K562 (cell line): Measurements from ENCODE around the gene IGF2R. TPM values are rescaled to one million over a fixed set of nuclear protein-coding genes. Genes with fewer than 3 reads are reported as not detected.

Experiments
- ATAC-seq: fragments of 200-7000 bp; cut with Tn5 transposase; 3 replicates; pipeline ENCODE4 v1.9.1; 2020; ENCODE audit warnings: moderate library complexity
- BruUV-seq: library from RNA; stranded (reverse); fragments of 400-500 nt; replicated peaks from 2 replicates; lab custom pipeline; 2021; lab: Mats Ljungman, UMichigan
- CTCF ChIA-PET: fragments of 300-600 bp; formaldehyde crosslinking; extraction: SDS; loops from one replicate; lab custom pipeline; 2021; ENCODE audit warnings: low intra/inter-chr PET ratio; lab: Yijun Ruan, JAX
- POLR2A ChIA-PET: fragments of 300-600, 350-650 bp; sonication (Branson Sonifier 250); formaldehyde crosslinking; extraction: SDS; loops from one replicate; lab custom pipeline; 2021; ENCODE audit warnings: antibody characterized with exemption, inconsistent platforms; lab: Yijun Ruan, JAX
- DNase-seq, 4 experiments: peaks; one replicate each; pipeline versions ENCODE4 v3.0.0 to v3.0.0-alpha.2; 2011 to 2018; ENCODE audit warnings: low spot score in 3 of 4, mixed read lengths in 3 of 4; ENCODE audit errors: extremely low read depth in 1 of 4
- FAIRE-seq: peaks from 2 replicates; lab custom pipeline; 2011; peaks lifted over from hg19 to GRCh38; lab: Jason Lieb, UNC
- H2AFZ ChIP-seq: 2 replicates; pipeline ENCODE4 v1.6.0; 2011; ENCODE audit warnings: low read depth, low read length, control low read depth, inconsistent platforms
- H3K27ac ChIP-seq: fragments of 200-600 bp; 3 replicates; pipeline ENCODE4 v1.8.0; 2011; ENCODE audit warnings: low read depth, mild to moderate bottlenecking, control low read depth, inconsistent platforms, low read length, moderate library complexity, mixed read lengths; ENCODE audit errors: extremely low read depth
- H3K27me3 ChIP-seq, 2 experiments: fragments of 300-600 bp in 1 of 2; 2 replicates in 1 of 2; 3 replicates in 1 of 2; pipeline versions ENCODE4 v1.6.0 to v1.8.0; 2011; ENCODE audit warnings: inconsistent platforms in 2 of 2, low read length in 2 of 2, mild to moderate bottlenecking in 1 of 2, mixed read lengths in 1 of 2, moderate library complexity in 1 of 2; ENCODE audit not compliant: control insufficient read depth in 2 of 2, insufficient read depth in 2 of 2
- H3K36me3 ChIP-seq: fragments of 300-600 bp; 3 replicates; pipeline ENCODE4 v1.8.0; 2011; ENCODE audit warnings: mild to moderate bottlenecking, low read length, inconsistent platforms; ENCODE audit not compliant: control insufficient read depth, insufficient read depth
- H3K4me1 ChIP-seq, 2 experiments: fragments of 200-600 bp in 1 of 2; replicated peaks in 1 of 2; 2 replicates in 1 of 2; 3 replicates in 1 of 2; pipeline versions ENCODE4 v1.5.1 to v1.8.0; 2011; ENCODE audit warnings: inconsistent platforms in 2 of 2, low read length in 2 of 2, mild to moderate bottlenecking in 1 of 2, mixed read lengths in 1 of 2, moderate library complexity in 1 of 2; ENCODE audit not compliant: control insufficient read depth in 2 of 2, insufficient read depth in 2 of 2
- H3K4me2 ChIP-seq: 2 replicates; pipeline ENCODE4 v1.6.1; 2011; ENCODE audit warnings: low read length, control low read depth, inconsistent platforms, mixed read lengths; ENCODE audit not compliant: insufficient read depth
- H3K4me3 ChIP-seq: fragments of 200-600 bp; sonication (generic), shearing (Covaris generic); 2 replicates; pipeline ENCODE4 v1.5.1; 2016; ENCODE audit warnings: control low read depth, inconsistent platforms
- H3K79me2 ChIP-seq: fragments of 200-600 bp; 3 replicates; pipeline ENCODE4 v1.8.0; 2011; ENCODE audit warnings: low read length, inconsistent platforms; ENCODE audit not compliant: control insufficient read depth, insufficient read depth
- H3K9ac ChIP-seq, 2 experiments: 2 replicates each; pipeline versions ENCODE4 v1.6.0 to v1.6.1; 2011; ENCODE audit warnings: low read depth in 2 of 2, low read length in 2 of 2, control low read depth in 1 of 2, inconsistent platforms in 1 of 2, mild to moderate bottlenecking in 1 of 2, mixed read lengths in 1 of 2; ENCODE audit not compliant: insufficient read depth in 1 of 2
- H3K9me1 ChIP-seq: one replicate; pipeline ENCODE4 v1.6.0; 2011; ENCODE audit warnings: inconsistent platforms, mild to moderate bottlenecking, low read length, moderate library complexity; ENCODE audit not compliant: control insufficient read depth, insufficient read depth
- H3K9me3 ChIP-seq: replicated peaks from 2 replicates; pipeline ENCODE4 v1.5.1; 2011; ENCODE audit warnings: low read depth, low read length, inconsistent platforms; ENCODE audit not compliant: control insufficient read depth, insufficient read depth
- H4K20me1 ChIP-seq: replicated peaks from 2 replicates; pipeline ENCODE4 v1.6.1; 2011; ENCODE audit warnings: low read length, inconsistent platforms, mixed read lengths; ENCODE audit not compliant: control insufficient read depth, insufficient read depth
- CTCF ChIP-seq, 3 experiments: IDR thresholded peaks in 2 of 3; conservative IDR thresholded peaks in 1 of 3; 2 replicates each; pipeline ENCODE4 v1.5.1; 2011 to 2012; ENCODE audit warnings: low read length in 3 of 3, mild to moderate bottlenecking in 3 of 3, control low read depth in 2 of 3, improper control_type of control experiment in 1 of 3, inconsistent platforms in 1 of 3, low read depth in 1 of 3, mixed read lengths in 1 of 3, moderate library complexity in 1 of 3; ENCODE audit not compliant: insufficient read depth in 2 of 3
- KDM5B ChIP-seq: fragments of 200-600 bp; sonication (generic); IDR thresholded peaks from 2 replicates; pipeline ENCODE4 v1.6.1; 2012; ENCODE audit warnings: low read depth, mild to moderate bottlenecking, moderate library complexity, low read length, control low read depth, inconsistent platforms; ENCODE audit not compliant: insufficient replicate concordance
- RAD21 ChIP-seq, 2 experiments: fragments of 250-450 bp in 1 of 2; fragments of 450-650 bp in 1 of 2; sonication (Bioruptor Pico) in 1 of 2; formaldehyde crosslinking in 1 of 2; IDR thresholded peaks in 1 of 2; conservative IDR thresholded peaks in 1 of 2; 2 replicates each; pipeline versions ENCODE4 v1.4.0 to v1.8.0; 2020 to 2022; ENCODE audit warnings: mild to moderate bottlenecking in 2 of 2, moderate library complexity in 1 of 2
- RCOR1 ChIP-seq, 2 experiments: IDR thresholded peaks; 2 replicates each; pipeline ENCODE4 v1.6.1; 2012; ENCODE audit warnings: low read depth in 2 of 2, low read length in 2 of 2, borderline replicate concordance in 1 of 2, improper control_type of control experiment in 1 of 2
- REST ChIP-seq, 2 experiments: fragments of 450-650 bp; formaldehyde crosslinking in 1 of 2; IDR thresholded peaks; 2 replicates each; pipeline versions ENCODE4 v1.4.0 to v1.6.1; 2014 to 2020; ENCODE audit warnings: mild to moderate bottlenecking in 2 of 2, borderline replicate concordance in 1 of 2, low read depth in 1 of 2
- SMARCB1 ChIP-seq: IDR thresholded peaks from 2 replicates; pipeline ENCODE4 v1.6.1; 2011; ENCODE audit warnings: improper control_type of control experiment, low read depth; ENCODE audit not compliant: insufficient read length
- SMC3 ChIP-seq: conservative IDR thresholded peaks from 2 replicates; pipeline ENCODE4 v1.6.1; 2011; ENCODE audit warnings: low read depth, low read length, improper control_type of control experiment; ENCODE audit not compliant: insufficient read depth
- USF1 ChIP-seq: sonication (generic); formaldehyde crosslinking; IDR thresholded peaks from 2 replicates; pipeline ENCODE4 v1.9.0; 2022; ENCODE audit warnings: mild to moderate bottlenecking, missing genetic modification reagents
- WGBS: fragments of 100-300 bp; shearing (Covaris generic); methylation state at CpG from one replicate; pipeline ENCODE4 v1.1.6; 2016; ENCODE audit warnings: low coverage, mixed read lengths; ENCODE audit not compliant: insufficient coverage; ENCODE audit errors: missing lambda C conversion rate; 5-methylcytosine and 5-hydroxymethylcytosine counted together
- in situ Hi-C: fragments of 300-500 bp; cut with MboI; formaldehyde crosslinking; loops from 4 replicates; pipeline ENCODE4 v1.15.0; 2018; ENCODE audit warnings: inconsistent platforms, mixed read lengths
- intact Hi-C: fragments of 100-400 bp; cut with micrococcal nuclease; formaldehyde crosslinking; loops from 2 replicates; pipeline ENCODE4 v1.14.2; 2022
- polyA plus RNA-seq, 8 experiments: library from polyadenylated mRNA; depleted of rRNA in 4 of 8; stranded (reverse) in 5 of 8; unstranded in 3 of 8; fragments of >200 nt; fragmentation: Nextera tagmentation in 2 of 8; fragmentation: Illumina TruSeq in 1 of 8; extraction: Ambion mirVana in 2 of 8; extraction: Trizol in 1 of 8; gene quantifications; 2 replicates each; pipeline versions ENCODE4 v1.2.1 to v1.2.3, GENCODE V29; 2011 to 2014; ENCODE audit warnings: inconsistent platforms in 1 of 8, missing spikeins in 1 of 8
- total RNA-seq, 7 experiments: library from RNA; depleted of rRNA in 6 of 7; stranded (reverse); fragments of >200 nt in 6 of 7; fragmentation: Illumina TruSeq in 2 of 7; extraction: Trizol in 2 of 7; gene quantifications; 2 replicates each; pipeline versions ENCODE4 v1.2.1 to v1.2.3, GENCODE V29; 2011 to 2021; ENCODE audit warnings: low replicate concordance in 1 of 7

The IGF2R gene
- total and polyA plus RNA-seq, 9 of the 15 experiments (the other 6 are each of a cell fraction or from before 2014, with no cell fraction given), result 3.5 to 92.3 (median 34.5) TPM

- 86% methylated on average over 13 of the region's 13 CpGs for WGBS
- peak; percentile 54 to 75 (median 71) for TF ChIP-seq CTCF (IDR thresholded peaks at IDR 0.05 in 2 of 3, conservative IDR thresholded peaks at IDR 0.05 in 1 of 3; ENCODE audit: insufficient read depth in 2 of 3, low read depth in 1 of 3, low read length in 3 of 3)
- peak; percentile 57; the same call in 1 of the 2 replicates for TF ChIP-seq REST (IDR thresholded peaks at IDR 0.05; ENCODE audit: borderline replicate concordance)
- TF ChIP-seq REST (CRISPR knock-in tag; IDR thresholded peaks at IDR 0.05; ENCODE audit: low read depth), result no peak
- TF ChIP-seq SMARCB1, result no peak
- no peak for TF ChIP-seq USF1
- no peak for TF ChIP-seq KDM5B
- peak; percentile 57 for TF ChIP-seq SMC3
- TF ChIP-seq RAD21 (CRISPR knock-in tag; conservative IDR thresholded peaks at IDR 0.05 in 1 of 2, IDR thresholded peaks at IDR 0.05 in 1 of 2), result peak; percentile 37 to 66
- TF ChIP-seq RCOR1 (IDR thresholded peaks at IDR 0.05; ENCODE audit: borderline replicate concordance in 1 of 2, low read depth in 2 of 2, low read length in 2 of 2), result 0 out of 4 replicates have a peak, but pooled peaks of 1 of the 2 experiments have one; percentile 13
- no peaks in the 10 kb centered on the region for H3K4me1 ChIP-seq
- no peaks in the 10 kb centered on the region for H3K27me3 ChIP-seq
- DNase-seq (peak; percentile 43 to 52 (median 46)), FAIRE-seq (peak; percentile 86), ATAC-seq (peak; percentile 70)
- no peak overlapping the region for H3K4me2 ChIP-seq
- ChIA-PET CTCF (interaction anchor here (0.8 to 0.9 kb wide), 2 partner anchors 367 to 580 kb away, joined by 3 read pairs; no protein-coding TSS in a partner anchor), POLR2A (interaction anchor here (0.6 to 1.7 kb wide), 9 partner anchors 8 to 365 kb away, joined by 3 to 8 read pairs (median 3); no protein-coding TSS in a partner anchor)
- H3K9me3 ChIP-seq, result no peaks in the 10 kb centered on the region
- H3K79me2 ChIP-seq, result no peaks in the 10 kb centered on the region
- H3K4me3 ChIP-seq, result no peak overlapping the region
- intact Hi-C loops, result loop anchor here (1.0 to 5.0 kb wide), 2 partner anchors 15 to 369 kb away; no protein-coding TSS in a partner anchor
- in situ Hi-C loops, result no loop called here
- no peak overlapping the region for H3K27ac ChIP-seq
- no peaks in the 10 kb centered on the region for H3K9me1 ChIP-seq
- H3K36me3 ChIP-seq, result peaks cover 94% of the 10 kb centered on the region
- no TSS peak for BruUV-seq
- H2AFZ ChIP-seq, result no peak overlapping the region
- peaks cover 4% of the 10 kb centered on the region; the same call in 1 of the 2 replicates for H4K20me1 ChIP-seq
- H3K9ac ChIP-seq, result no peak overlapping the region
These were observed 119.3 kb downstream of the IGF2R start for GRCh38 chr6:160088069-160088783.
